Osteocyte (in vitro differentiated cells): ENCODE data around the gene RREB1. TPM values are rescaled to one million over a fixed set of nuclear protein-coding genes. Genes with fewer than 3 reads are reported as not detected.
A peak's percentile ranks its signal among the peaks of the same experiment; 100 is the strongest.

ENCODE experiments used
- DNase-seq: peaks from one replicate; pipeline ENCODE4 v3.0.0; 2021; ENCODE audit warnings: mixed read lengths; ENCODE audit not compliant: unreplicated experiment; ENCODE audit errors: extremely low spot score
- H3K27ac Mint-ChIP-seq: one replicate; pipeline ENCODE4 v1.8.0; 2021; ENCODE audit warnings: mild to moderate bottlenecking, mixed read lengths; ENCODE audit not compliant: unreplicated experiment
- H3K27me3 Mint-ChIP-seq: one replicate; pipeline ENCODE4 v1.8.0; 2021; ENCODE audit warnings: mixed read lengths; ENCODE audit not compliant: unreplicated experiment
- H3K36me3 Mint-ChIP-seq: one replicate; pipeline ENCODE4 v1.8.0; 2021; ENCODE audit warnings: mixed read lengths; ENCODE audit not compliant: unreplicated experiment
- H3K4me1 Mint-ChIP-seq: one replicate; pipeline ENCODE4 v1.8.0; 2021; ENCODE audit warnings: mixed read lengths; ENCODE audit not compliant: unreplicated experiment
- H3K4me3 Mint-ChIP-seq: one replicate; pipeline ENCODE4 v1.8.0; 2021; ENCODE audit warnings: mild to moderate bottlenecking, moderate library complexity, mixed read lengths; ENCODE audit not compliant: unreplicated experiment
- H3K9me3 Mint-ChIP-seq: one replicate; pipeline ENCODE4 v1.8.0; 2021; ENCODE audit warnings: mixed read lengths; ENCODE audit not compliant: unreplicated experiment
- CTCF ChIP-seq: fragments of 200-600 bp; sonication (generic); IDR thresholded peaks from 2 replicates; pipeline ENCODE4 v1.5.0; 2021; ENCODE audit warnings: antibody characterized with exemption, mild to moderate bottlenecking, moderate library complexity
- total RNA-seq: library from RNA; stranded (reverse); gene quantifications from 2 replicates; pipeline ENCODE4 v1.2.1, GENCODE V29; 2021

RREB1 gene
- total RNA-seq, 1 donor from 2014 or later, result 29.9 TPM

- Mint-ChIP-seq H3K27me3 (no peaks in the 10 kb centered on the region), H3K4me3 (no peak overlapping the region), H3K27ac (peak overlapping the region; percentile 6), H3K4me1 (peaks cover 49% of the 10 kb centered on the region), H3K36me3 (peaks cover 6% of the 10 kb centered on the region), H3K9me3 (no peaks in the 10 kb centered on the region)
- no peak for DNase-seq
- no peak for TF ChIP-seq CTCF
Observed at GRCh38 chr6:7173843-7174503, 66.2 kb downstream of the RREB1 start.

- Mint-ChIP-seq H3K36me3 (peaks cover 9% of the 10 kb centered on the region), H3K4me1 (peaks cover 44% of the 10 kb centered on the region), H3K9me3 (no peaks in the 10 kb centered on the region), H3K27me3 (no peaks in the 10 kb centered on the region), H3K27ac (no peak overlapping the region), H3K4me3 (no peak overlapping the region)
- TF ChIP-seq CTCF, result no peak
- peak; percentile 21 for DNase-seq
Observed at GRCh38 chr6:7175462-7175861, 67.7 kb downstream of the RREB1 start.

DNA sequence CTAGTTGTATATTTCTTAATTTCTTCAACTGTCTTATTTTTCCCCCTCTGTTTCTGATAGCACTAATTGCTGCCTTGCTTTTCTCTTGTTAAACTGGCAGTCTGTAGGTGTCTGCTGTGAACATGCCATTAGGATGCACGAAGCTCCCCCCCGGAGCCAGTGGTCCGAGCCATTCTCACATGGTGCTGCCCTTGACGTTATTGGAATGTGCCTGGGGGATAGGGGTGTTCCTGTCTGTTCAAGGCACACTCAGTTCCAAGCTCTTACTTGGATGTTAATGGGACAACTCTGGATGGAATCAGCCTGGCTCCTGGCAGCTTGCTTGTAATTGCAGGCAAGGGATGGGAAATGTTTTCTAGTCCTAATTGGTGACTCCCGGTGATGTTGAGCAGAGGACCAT lies 68.4 kb downstream of the RREB1 start:
- Mint-ChIP-seq H3K36me3 (peaks cover 16% of the 10 kb centered on the region), H3K9me3 (no peaks in the 10 kb centered on the region), H3K4me1 (peaks cover 42% of the 10 kb centered on the region), H3K4me3 (no peak overlapping the region), H3K27me3 (no peaks in the 10 kb centered on the region), H3K27ac (peak overlapping the region; percentile 68)
- no peak for TF ChIP-seq CTCF
- DNase-seq, result peak; percentile 76

GRCh38 chr6:7178280-7178679 lies 70.5 kb downstream of the RREB1 start:
- Mint-ChIP-seq H3K36me3 (peaks cover 33% of the 10 kb centered on the region), H3K4me3 (no peak overlapping the region), H3K4me1 (peaks cover 31% of the 10 kb centered on the region), H3K27ac (no peak overlapping the region), H3K9me3 (no peaks in the 10 kb centered on the region), H3K27me3 (no peaks in the 10 kb centered on the region)
- no peak for TF ChIP-seq CTCF
- no peak for DNase-seq

- no peak for DNase-seq
- no peak overlapping the region for H3K4me3 Mint-ChIP-seq
- no peak overlapping the region for H3K27ac Mint-ChIP-seq
- peaks cover 44% of the 10 kb centered on the region for H3K36me3 Mint-ChIP-seq
- H3K9me3 Mint-ChIP-seq, result no peaks in the 10 kb centered on the region
- H3K4me1 Mint-ChIP-seq, result peaks cover 12% of the 10 kb centered on the region
- no peak for TF ChIP-seq CTCF
- H3K27me3 Mint-ChIP-seq, result no peaks in the 10 kb centered on the region
Observed at GRCh38 chr6:7180751-7181150, 73.0 kb downstream of the RREB1 start.
